Right lobe of liver (tissue), 6 donors: ENCODE measurements around the gene TMEM106C. TPM values are rescaled to one million over a fixed set of nuclear protein-coding genes. Genes with fewer than 3 reads are reported as not detected.

Experiments used
- ATAC-seq, 4 donors: fragments of 200-7000 bp; cut with Tn5 transposase; one replicate each; pipeline ENCODE4 v1.9.1; 2020; ENCODE audit warnings: mild to moderate bottlenecking in 4 of 4, moderate library complexity in 4 of 4
- DNase-seq, 3 donors: peaks; one replicate each; pipeline ENCODE4 v3.0.0-alpha.2; 2020
- H3K27ac ChIP-seq, 3 donors: fragments of 200-600 bp; one replicate each; pipeline ENCODE4 v1.8.0; 2022
- H3K27me3 ChIP-seq, 2 donors: fragments of 200-600 bp; one replicate each; pipeline ENCODE4 v1.8.0; 2022
- H3K36me3 ChIP-seq, 4 donors: fragments of 200-600 bp; sonication (generic) in 1 of 4; one replicate each; pipeline versions ENCODE4 v1.5.1 to v1.8.0; 2017 to 2022; ENCODE audit warnings: control low read depth in 1 of 4
- H3K4me1 ChIP-seq, 4 donors: fragments of 200-600 bp; sonication (generic) in 1 of 4; one replicate each; pipeline versions ENCODE4 v1.5.1 to v1.8.0; 2017 to 2022; ENCODE audit warnings: control low read depth in 1 of 4
- H3K4me3 ChIP-seq, 3 donors: fragments of 200-600 bp; one replicate each; pipeline ENCODE4 v1.8.0; 2022
- H3K9me3 ChIP-seq, 4 donors: fragments of 200-600 bp; sonication (generic) in 1 of 4; one replicate each; pipeline versions ENCODE4 v1.5.1 to v1.8.0; 2017 to 2022; ENCODE audit warnings: control low read depth in 1 of 4
- POLR2A ChIP-seq: fragments of 450-650 bp; IDR thresholded peaks from one replicate; pipeline ENCODE4 v1.6.1; 2017; ENCODE audit warnings: antibody characterized with exemption, mild to moderate bottlenecking
- WGBS: methylation state at CpG from one replicate; pipeline ENCODE4 v1.1.6; 2018; ENCODE audit warnings: low coverage, low lambda C conversion rate; ENCODE audit not compliant: insufficient coverage; ENCODE audit errors: missing lambda C conversion rate; 5-methylcytosine and 5-hydroxymethylcytosine counted together
- intact Hi-C, 2 donors: fragments of 100-400 bp; cut with DNase I; formaldehyde crosslinking; loops; one replicate each; pipeline versions ENCODE4 v1.11.2 to v1.14.1; 2022
- total RNA-seq, 6 experiments: library from RNA; depleted of rRNA in 2 of 6; stranded (reverse); fragments of >200 nt in 2 of 6; fragmentation: NEBNext Ultra II Directional in 3 of 6; extraction: Animal tissue kit (Norgen Biotek cat#: 25700) in 3 of 6; gene quantifications; one replicate each; pipeline versions ENCODE4 v1.1.0 to v1.2.4, GENCODE V29; 2016 to 2023
- TF ChIP-seq, protein P1 (sequence below), 4 donors: fragments of 200-600 bp in 3 of 4; fragments of 450-650 bp in 1 of 4; IDR thresholded peaks; one replicate each; pipeline versions ENCODE4 v1.5.1 to v1.8.0; 2016 to 2022; ENCODE audit warnings: antibody characterized with exemption in 4 of 4, mild to moderate bottlenecking in 2 of 4
- donor health status: DM: no; HTN: yes; CAD: no.
- donor health status: DM: no; HTN: no; CAD: no.
- donor health status: DM: no; HTN: no; CAD: no.
- donor health status: DM: no; HTN: yes; CAD: no.
- donor health status: DM: no; HTN: yes; CAD: no.

Gene TMEM106C
- total RNA-seq, 6 experiments from 2014 or later, result 13.8 to 55.6 (median 34.7) TPM

DNA sequence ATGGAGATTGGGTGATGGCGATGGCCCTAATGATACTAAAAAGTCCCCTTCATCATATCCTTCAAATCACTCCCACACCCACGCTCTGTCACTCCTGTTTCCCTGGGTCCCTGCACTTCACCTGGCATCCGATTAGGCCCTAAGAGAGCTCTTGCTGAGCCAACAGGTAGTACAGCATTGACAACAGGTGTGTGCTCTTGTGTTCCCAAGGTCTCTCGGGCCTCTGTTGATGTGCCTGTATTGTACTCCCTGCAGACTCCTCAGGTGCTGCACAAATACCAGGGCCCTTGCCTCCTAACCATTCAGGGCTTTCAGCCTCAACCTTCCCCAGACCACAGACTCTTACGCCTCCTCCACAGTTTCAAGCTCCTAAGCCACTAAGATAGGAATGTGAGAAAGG is 32.8 kb upstream of the TMEM106C start:
- Histone ChIP-seq H3K9me3 (no peaks in the 10 kb centered on the region), H3K27me3 (no peaks in the 10 kb centered on the region), H3K4me3 (no peak overlapping the region), H3K36me3 (no peaks in the 10 kb centered on the region), H3K27ac (no peak overlapping the region), H3K4me1 (no peaks in the 10 kb centered on the region)
- WGBS, result 83% methylated on average over 2 of the region's 5 CpGs
- intact Hi-C loops, result no loop called here
- ATAC-seq (no peak), DNase-seq (no peak)
- no peak for TF ChIP-seq POLR2A
- TF ChIP-seq, protein P1, sequence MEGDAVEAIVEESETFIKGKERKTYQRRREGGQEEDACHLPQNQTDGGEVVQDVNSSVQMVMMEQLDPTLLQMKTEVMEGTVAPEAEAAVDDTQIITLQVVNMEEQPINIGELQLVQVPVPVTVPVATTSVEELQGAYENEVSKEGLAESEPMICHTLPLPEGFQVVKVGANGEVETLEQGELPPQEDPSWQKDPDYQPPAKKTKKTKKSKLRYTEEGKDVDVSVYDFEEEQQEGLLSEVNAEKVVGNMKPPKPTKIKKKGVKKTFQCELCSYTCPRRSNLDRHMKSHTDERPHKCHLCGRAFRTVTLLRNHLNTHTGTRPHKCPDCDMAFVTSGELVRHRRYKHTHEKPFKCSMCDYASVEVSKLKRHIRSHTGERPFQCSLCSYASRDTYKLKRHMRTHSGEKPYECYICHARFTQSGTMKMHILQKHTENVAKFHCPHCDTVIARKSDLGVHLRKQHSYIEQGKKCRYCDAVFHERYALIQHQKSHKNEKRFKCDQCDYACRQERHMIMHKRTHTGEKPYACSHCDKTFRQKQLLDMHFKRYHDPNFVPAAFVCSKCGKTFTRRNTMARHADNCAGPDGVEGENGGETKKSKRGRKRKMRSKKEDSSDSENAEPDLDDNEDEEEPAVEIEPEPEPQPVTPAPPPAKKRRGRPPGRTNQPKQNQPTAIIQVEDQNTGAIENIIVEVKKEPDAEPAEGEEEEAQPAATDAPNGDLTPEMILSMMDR (IDR thresholded peaks at IDR 0.05), result no peak

DNA sequence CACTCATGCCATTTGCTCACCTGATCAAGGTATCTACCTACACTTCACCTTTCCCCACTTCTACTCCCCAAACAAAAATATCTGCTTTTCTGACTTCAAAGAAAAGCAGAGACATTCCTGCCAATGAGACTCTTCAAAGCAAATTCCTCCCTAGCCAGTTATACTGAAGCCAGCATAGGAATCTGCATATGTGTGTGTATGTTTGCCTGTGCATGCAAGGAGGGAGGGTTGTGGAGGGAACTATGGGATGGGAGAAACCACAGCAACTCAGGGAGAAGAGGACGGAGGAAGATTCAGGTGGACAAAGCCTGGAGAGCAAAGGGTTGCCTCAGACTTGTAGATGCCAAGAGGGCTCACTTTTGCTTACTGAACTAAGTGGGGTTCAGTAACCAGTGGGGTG is 32.2 kb upstream of the TMEM106C start:
- intact Hi-C loops, result no loop called here
- ATAC-seq, result no peak

DNA sequence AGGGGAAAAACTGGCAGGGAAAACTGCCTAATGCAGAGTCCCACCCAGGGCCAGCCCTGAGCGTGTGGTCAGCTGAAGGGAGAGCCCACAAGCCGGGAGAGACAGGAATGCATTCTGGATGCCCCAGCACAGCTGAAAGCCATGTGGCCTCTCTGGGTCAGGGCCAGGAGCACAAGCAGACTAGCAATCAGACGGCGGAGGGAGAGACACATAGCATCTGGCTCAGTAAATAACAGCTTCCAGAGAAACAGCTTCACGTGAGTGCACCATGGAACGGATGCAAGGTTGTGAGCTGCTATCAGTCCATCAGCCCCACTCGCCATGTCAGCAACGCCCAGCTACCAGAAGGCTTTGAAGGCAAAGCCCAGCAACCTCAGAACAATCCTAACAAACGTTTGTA is 28.2 kb upstream of the TMEM106C start:
- DNase-seq (no peak), ATAC-seq (peak in 3 of 4 donors; percentile 25 to 33 (median 27))
- H3K4me1 ChIP-seq, result no peaks in the 10 kb centered on the region
- 66% methylated on average over 5 of the region's 9 CpGs for WGBS
- no peaks in the 10 kb centered on the region for H3K36me3 ChIP-seq
- H3K27me3 ChIP-seq, result no peaks in the 10 kb centered on the region
- H3K27ac ChIP-seq, result no peak overlapping the region
- H3K4me3 ChIP-seq, result no peak overlapping the region
- TF ChIP-seq, protein P1 (IDR thresholded peaks at IDR 0.05), result no peak
- no peak for TF ChIP-seq POLR2A
- H3K9me3 ChIP-seq, result no peaks in the 10 kb centered on the region
- intact Hi-C loops, result no loop called here

More for the DNA sequence above, 32.2 kb upstream of the TMEM106C start:
- Histone ChIP-seq H3K27ac (no peak overlapping the region), H3K4me1 (no peaks in the 10 kb centered on the region), H3K27me3 (no peaks in the 10 kb centered on the region), H3K9me3 (no peaks in the 10 kb centered on the region), H3K36me3 (no peaks in the 10 kb centered on the region), H3K4me3 (no peak overlapping the region)
- no peak for TF ChIP-seq POLR2A
- TF ChIP-seq, protein P1 (IDR thresholded peaks at IDR 0.05), result no peak
- DNase-seq, result no peak
- WGBS, result 86% methylated on average over 1 of the region's 1 CpG

DNA sequence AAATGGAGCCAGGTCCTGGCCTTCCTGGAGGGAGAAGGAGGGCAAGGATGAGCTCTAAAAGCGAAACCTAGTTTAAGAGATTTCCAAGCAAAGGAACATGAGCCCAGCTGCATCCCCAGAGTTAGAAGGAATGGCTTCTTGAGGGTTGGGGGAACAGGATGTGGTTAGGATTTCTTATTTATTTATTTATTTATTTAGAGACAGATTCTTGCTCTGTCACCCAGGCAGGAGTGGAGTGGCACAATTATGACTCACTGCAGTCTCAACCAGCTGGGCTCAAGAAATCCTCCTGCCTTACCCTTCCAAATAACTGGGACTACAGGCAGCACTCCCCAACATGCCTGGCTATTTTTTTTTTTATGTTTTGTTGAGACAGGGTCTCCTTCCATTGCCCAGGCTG is 25.3 kb upstream of the TMEM106C start:
- Histone ChIP-seq H3K9me3 (no peaks in the 10 kb centered on the region), H3K4me1 (no peaks in the 10 kb centered on the region), H3K4me3 (no peak overlapping the region), H3K27me3 (no peaks in the 10 kb centered on the region), H3K36me3 (no peaks in the 10 kb centered on the region), H3K27ac (no peak overlapping the region)
- no peak for TF ChIP-seq POLR2A
- TF ChIP-seq, protein P1 (IDR thresholded peaks at IDR 0.05), result no peak
- intact Hi-C loops, result no loop called here
- ATAC-seq, result no peak
- no peak for DNase-seq
- no CpG with 5 or more reads among the region's 1 CpG for WGBS

DNA sequence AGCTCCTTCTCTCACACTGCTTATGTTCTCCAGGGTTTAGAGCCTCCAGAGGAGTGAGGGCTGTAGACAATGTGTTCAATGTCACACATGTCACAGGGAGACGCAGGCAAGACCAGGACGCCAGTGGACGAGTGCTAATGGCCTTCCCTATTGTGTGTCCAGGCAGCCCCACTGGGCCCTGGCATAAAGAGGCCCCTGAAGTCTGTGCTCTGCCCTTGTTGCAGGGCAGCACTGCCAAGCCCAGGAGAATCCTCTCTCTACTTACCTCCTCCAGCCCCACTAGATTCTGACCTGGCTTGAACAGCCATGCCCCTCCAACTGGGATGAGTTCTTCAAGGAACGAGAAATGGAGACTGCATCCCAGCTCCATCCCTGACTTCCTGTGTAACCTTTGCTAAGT is 24.8 kb upstream of the TMEM106C start:
- TF ChIP-seq, protein P1 (IDR thresholded peaks at IDR 0.05), result no peak
- no peak for TF ChIP-seq POLR2A
- Histone ChIP-seq H3K27me3 (no peaks in the 10 kb centered on the region), H3K4me1 (no peaks in the 10 kb centered on the region), H3K27ac (no peak overlapping the region), H3K36me3 (no peaks in the 10 kb centered on the region), H3K4me3 (no peak overlapping the region), H3K9me3 (no peaks in the 10 kb centered on the region)
- intact Hi-C loops, result no loop called here
- ATAC-seq (no peak), DNase-seq (no peak)
- 80% methylated on average over 1 of the region's 4 CpGs for WGBS
